Medulla oblongata (tissue), 1 donor: ENCODE measurements around the gene SERINC5.
A peak's percentile ranks its signal among the peaks of the same experiment; 100 is the strongest.
"Not testable (repeated sequence)": the region's sequence is repeated elsewhere in the genome, so short reads cannot be mapped to it uniquely, and the experiment has no call there.

ENCODE experiments used
- DNase-seq: peaks from one replicate; pipeline ENCODE4 v3.0.0-alpha.2; 2015; ENCODE audit errors: extremely low spot score

SERINC5 gene

GRCh38 chr5:80227979-80228596, 27.8 kb downstream of the SERINC5 start:
- DNase-seq, result no peak

- DNase-seq, result no peak
Observed at GRCh38 chr5:80225934-80226326, 29.9 kb downstream of the SERINC5 start.

GRCh38 chr5:80225189-80225933, 30.5 kb downstream of the SERINC5 start:
- no peak for DNase-seq

GRCh38 chr5:80223561-80223960, 32.3 kb downstream of the SERINC5 start:
- no peak for DNase-seq

- DNase-seq, result no peak
Observed at GRCh38 chr5:80220245-80220897, 35.5 kb downstream of the SERINC5 start.

GRCh38 chr5:80219391-80219790, 36.5 kb downstream of the SERINC5 start:
- DNase-seq, result no peak

- no peak for DNase-seq
Observed at GRCh38 chr5:80217667-80218066, 38.2 kb downstream of the SERINC5 start.

- DNase-seq, result peak; percentile 94
Observed at GRCh38 chr5:80216753-80217596, 38.9 kb downstream of the SERINC5 start.

GRCh38 chr5:80216096-80216495, 39.8 kb downstream of the SERINC5 start:
- DNase-seq, result no peak

- DNase-seq, result no peak
Observed at GRCh38 chr5:80215523-80215922, 40.3 kb downstream of the SERINC5 start.

- DNase-seq, result no peak
Observed at GRCh38 chr5:80213466-80213865, 42.4 kb downstream of the SERINC5 start.

GRCh38 chr5:80212171-80212667, 43.6 kb downstream of the SERINC5 start:
- DNase-seq, result no peak

GRCh38 chr5:80211327-80211726, 44.5 kb downstream of the SERINC5 start:
- no peak for DNase-seq

- no peak for DNase-seq
Observed at GRCh38 chr5:80210014-80210413, 45.8 kb downstream of the SERINC5 start.

- no peak for DNase-seq
Observed at GRCh38 chr5:80208381-80208780, 47.5 kb downstream of the SERINC5 start.

- DNase-seq, result no peak
Observed at GRCh38 chr5:80207832-80208231, 48.0 kb downstream of the SERINC5 start.

- no peak for DNase-seq
Observed at GRCh38 chr5:80206282-80206681, 49.6 kb downstream of the SERINC5 start.

- DNase-seq, result no peak
Observed at GRCh38 chr5:80205846-80206245, 50.0 kb downstream of the SERINC5 start.

- DNase-seq, result no peak
Observed at GRCh38 chr5:80204808-80205614, 50.8 kb downstream of the SERINC5 start.

GRCh38 chr5:80201763-80202162, 54.1 kb downstream of the SERINC5 start:
- not testable (repeated sequence) for DNase-seq

- DNase-seq, result no peak
Observed at GRCh38 chr5:80198920-80199319, 56.9 kb downstream of the SERINC5 start.
